Ovary (tissue), 9 donors: ENCODE measurements around the gene KIF26B. TPM values are rescaled to one million over a fixed set of nuclear protein-coding genes. Genes with fewer than 3 reads are reported as not detected.

Source experiments
- DNase-seq, 5 donors: peaks; one replicate each; pipeline ENCODE4 v3.0.0-alpha.2; 2019 to 2020
- H3K27ac ChIP-seq, 2 donors: fragments of 200-600 bp; one replicate each; pipeline versions ENCODE4 v1.5.1 to v1.8.0; 2019 to 2022
- H3K27me3 ChIP-seq: fragments of 200-600 bp; one replicate; pipeline ENCODE4 v1.8.0; 2022
- H3K36me3 ChIP-seq: fragments of 200-600 bp; sonication (generic); one replicate; pipeline ENCODE4 v1.5.1; 2019
- H3K4me1 ChIP-seq: one replicate; pipeline ENCODE4 v1.8.1; 2013; ENCODE audit warnings: mild to moderate bottlenecking, moderate library complexity; ENCODE audit not compliant: insufficient read depth
- H3K4me3 ChIP-seq: fragments of 200-600 bp; sonication (generic); one replicate; pipeline ENCODE4 v1.5.1; 2017
- H3K9me3 ChIP-seq, 2 donors: fragments of 200-600 bp in 1 of 2; sonication (generic) in 1 of 2; one replicate each; pipeline versions ENCODE4 v1.5.1 to v1.8.1; 2013 to 2019; ENCODE audit warnings: mild to moderate bottlenecking in 1 of 2, moderate library complexity in 1 of 2
- CTCF ChIP-seq, 3 donors: fragments of 450-650 bp in 2 of 3; fragments of 200-600 bp in 1 of 3; IDR thresholded peaks; one replicate each; pipeline versions ENCODE4 v1.5.1 to v1.8.0; 2016 to 2022; ENCODE audit warnings: antibody characterized with exemption in 3 of 3, mild to moderate bottlenecking in 1 of 3
- EP300 ChIP-seq: sonication (generic); formaldehyde crosslinking; IDR thresholded peaks from one replicate; pipeline ENCODE4 v1.6.1; 2017; ENCODE audit warnings: antibody characterized with exemption
- POLR2A ChIP-seq: fragments of 450-650 bp; IDR thresholded peaks from one replicate; pipeline ENCODE4 v1.6.1; 2017; ENCODE audit warnings: antibody characterized with exemption, mild to moderate bottlenecking, moderate library complexity
- WGBS, 3 donors: extraction: QIAGEN DNeasy Blood & Tissue Kit in 1 of 3; methylation state at CpG; one replicate each; pipeline versions ENCODE4 v1.1.5 to v1.1.7; 2013 to 2017; 5-methylcytosine and 5-hydroxymethylcytosine counted together
- intact Hi-C, 4 donors: fragments of 100-400 bp; cut with DNase I; formaldehyde crosslinking; loops; one replicate each; pipeline versions ENCODE4 v1.11.0 to v1.15.1; 2022 to 2023
- polyA plus RNA-seq, 2 donors: library from polyadenylated mRNA; stranded (reverse); fragments of 200-250 nt in 1 of 2; fragments of 350-450 nt in 1 of 2; fragmentation: Illumina TruSeq in 1 of 2; extraction: RNeasy Lipid Tissue Mini Kit (QIAGEN cat#74804) in 1 of 2; gene quantifications; one replicate each; pipeline ENCODE4 v1.2.3, GENCODE V29; 2013 to 2014
- total RNA-seq, 7 donors: library from RNA; depleted of rRNA in 2 of 7; stranded (reverse); fragments of >200 nt in 2 of 7; fragmentation: NEBNext Ultra II Directional in 3 of 7; extraction: Animal tissue kit (Norgen Biotek cat#: 25700) in 3 of 7; gene quantifications; one replicate each; pipeline versions ENCODE4 v1.1.0 to v1.2.4, GENCODE V29; 2016 to 2023
- donor health status: DM: no; HTN: no; CAD: no; lungs with moderate emphysema.
- donor health status: DM: no; HTN: no; CAD: no.
- donor health status: Bipolar disorder and iron deficiency.
- donor health status: DM: yes; HTN: yes; CAD: no.
- donor health status: DM: no; HTN: no; CAD: no.
- donor health status: DM: yes; HTN: yes; CAD: no.

The KIF26B gene
- total and polyA plus RNA-seq, 9 donors, result 0.28 to 4.0 (median 0.54) TPM

GRCh38 chr1:245311887-245312536, 157.2 kb downstream of the KIF26B start:
- no peaks in the 10 kb centered on the region for H3K27me3 ChIP-seq
- no peak overlapping the region for H3K4me3 ChIP-seq
- H3K9me3 ChIP-seq, result no peaks in the 10 kb centered on the region
- intact Hi-C loops, result no loop called here
- no peaks in the 10 kb centered on the region for H3K4me1 ChIP-seq
- TF ChIP-seq CTCF (IDR thresholded peaks at IDR 0.05), result no peak
- TF ChIP-seq POLR2A, result no peak
- no peak for TF ChIP-seq EP300
- H3K36me3 ChIP-seq, result no peaks in the 10 kb centered on the region
- H3K27ac ChIP-seq, result no peak overlapping the region
- DNase-seq, result no peak
- WGBS, 3 donors, result 87 to 93% (median 90%) methylated on average over 8 of the region's 8 CpGs

- no peak for DNase-seq
- WGBS, 3 donors, result 95 to 97% (median 97%) methylated on average over 9 of the region's 9 CpGs
- Histone ChIP-seq H3K9me3 (no peaks in the 10 kb centered on the region), H3K36me3 (no peaks in the 10 kb centered on the region), H3K27me3 (no peaks in the 10 kb centered on the region), H3K4me1 (no peaks in the 10 kb centered on the region), H3K27ac (no peak overlapping the region), H3K4me3 (no peak overlapping the region)
- TF ChIP-seq POLR2A (no peak), CTCF (IDR thresholded peaks at IDR 0.05) (no peak), EP300 (no peak)
- intact Hi-C loops, result no loop called here
Observed at GRCh38 chr1:245313576-245313975, 158.8 kb downstream of the KIF26B start.

GRCh38 chr1:245316784-245317183, 162.0 kb downstream of the KIF26B start:
- Histone ChIP-seq H3K4me3 (no peak overlapping the region), H3K27ac (no peak overlapping the region), H3K27me3 (no peaks in the 10 kb centered on the region), H3K9me3 (no peaks in the 10 kb centered on the region), H3K36me3 (no peaks in the 10 kb centered on the region), H3K4me1 (no peaks in the 10 kb centered on the region)
- intact Hi-C loops, result no loop called here
- 60 to 64% (median 60%) methylated on average over 6 of the region's 6 CpGs for WGBS, 3 donors
- DNase-seq, result no peak
- no peak for TF ChIP-seq EP300
- TF ChIP-seq CTCF (IDR thresholded peaks at IDR 0.05), result no peak
- TF ChIP-seq POLR2A, result no peak

GRCh38 chr1:245317217-245317616, 162.4 kb downstream of the KIF26B start:
- no peaks in the 10 kb centered on the region for H3K27me3 ChIP-seq
- no peaks in the 10 kb centered on the region for H3K36me3 ChIP-seq
- no peak for DNase-seq
- 76 to 84% (median 78%) methylated on average over 5 of the region's 5 CpGs for WGBS, 3 donors
- TF ChIP-seq CTCF (IDR thresholded peaks at IDR 0.05) (no peak), EP300 (no peak), POLR2A (no peak)
- H3K4me3 ChIP-seq, result no peak overlapping the region
- H3K4me1 ChIP-seq, result no peaks in the 10 kb centered on the region
- no peak overlapping the region for H3K27ac ChIP-seq
- H3K9me3 ChIP-seq, result no peaks in the 10 kb centered on the region
- intact Hi-C loops, result no loop called here
